SHP77 (cell line): Measurements from ENCODE around the gene CYP2E1.
A peak's percentile ranks its signal among the peaks of the same experiment; 100 is the strongest.
"Not testable (repeated sequence)": the region's sequence is repeated elsewhere in the genome, so short reads cannot be mapped to it uniquely, and the experiment has no call there.

Experiments
- DNase-seq, 2 experiments: peaks; one replicate each; lab custom pipeline; 2025; lab: John Stamatoyannopoulos, UW

Gene CYP2E1

DNA sequence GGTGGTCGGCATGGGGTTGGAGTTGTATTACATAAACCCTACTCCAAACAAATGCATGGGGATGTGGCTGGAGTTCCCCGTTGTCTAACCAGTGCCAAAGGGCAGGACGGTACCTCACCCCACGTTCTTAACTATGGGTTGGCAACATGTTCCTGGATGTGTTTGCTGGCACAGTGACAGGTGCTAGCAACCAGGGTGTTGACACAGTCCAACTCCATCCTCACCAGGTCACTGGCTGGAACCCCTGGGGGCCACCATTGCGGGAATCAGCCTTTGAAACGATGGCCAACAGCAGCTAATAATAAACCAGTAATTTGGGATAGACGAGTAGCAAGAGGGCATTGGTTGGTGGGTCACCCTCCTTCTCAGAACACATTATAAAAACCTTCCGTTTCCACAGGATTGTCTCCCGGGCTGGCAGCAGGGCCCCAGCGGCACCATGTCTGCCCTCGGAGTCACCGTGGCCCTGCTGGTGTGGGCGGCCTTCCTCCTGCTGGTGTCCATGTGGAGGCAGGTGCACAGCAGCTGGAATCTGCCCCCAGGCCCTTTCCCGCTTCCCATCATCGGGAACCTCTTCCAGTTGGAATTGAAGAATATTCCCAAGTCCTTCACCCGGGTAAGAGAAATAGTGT, at the start of gene CYP2E1:
CYP2E1 (plus strand) TSS at position 407 of the 632 bp plus-strand sequence; CDS start at position 440, 33 bp downstream.
- DNase-seq: no peak

DNA sequence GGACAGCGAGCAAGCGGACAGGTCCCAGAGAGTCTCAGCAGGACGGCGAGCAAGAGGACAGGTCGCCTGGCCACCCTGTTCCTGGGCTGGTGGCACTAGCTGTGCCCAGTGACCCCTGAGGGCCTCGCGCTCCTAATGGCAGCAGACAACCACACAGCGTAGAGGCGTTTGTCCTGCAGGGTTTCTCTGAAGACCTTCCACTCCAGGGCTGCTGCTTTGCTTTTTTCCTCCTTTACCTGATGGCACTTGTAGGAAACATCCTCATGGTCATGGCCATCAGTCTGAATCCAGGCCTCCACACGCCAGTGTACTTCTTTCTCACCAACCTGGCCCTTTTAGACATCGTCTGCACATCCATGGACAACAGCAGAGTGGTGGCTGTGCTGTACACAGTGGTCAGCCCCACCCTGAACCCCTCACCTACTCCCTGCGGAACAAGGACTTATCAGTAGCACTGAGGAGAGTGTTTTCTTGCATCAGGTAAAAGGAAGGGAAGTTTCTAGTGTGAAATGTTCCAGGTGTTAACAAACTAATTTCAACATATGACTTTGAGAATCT, 46.0 kb upstream of the CYP2E1 start:
- DNase-seq: no peak

DNA sequence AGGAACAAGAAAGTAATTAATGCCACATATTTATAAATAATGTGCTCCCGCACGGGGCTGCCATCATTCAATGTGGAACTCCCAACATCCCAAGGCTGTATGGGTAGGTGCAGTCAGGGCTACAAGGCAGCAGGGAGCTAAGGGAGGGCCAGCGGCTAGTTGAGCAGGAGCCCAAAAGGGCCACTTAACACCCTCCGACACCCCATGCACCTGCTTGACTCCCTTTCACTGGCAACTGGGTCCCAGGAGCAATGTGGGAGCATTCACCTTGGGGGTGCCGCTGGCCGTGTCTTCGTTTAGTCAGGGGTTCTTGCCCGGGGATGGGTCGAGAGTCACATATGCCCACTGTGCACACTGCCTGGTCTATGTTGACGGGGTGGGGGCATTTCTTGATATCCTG, 45.5 kb upstream of the CYP2E1 start:
- no peak for DNase-seq

DNA sequence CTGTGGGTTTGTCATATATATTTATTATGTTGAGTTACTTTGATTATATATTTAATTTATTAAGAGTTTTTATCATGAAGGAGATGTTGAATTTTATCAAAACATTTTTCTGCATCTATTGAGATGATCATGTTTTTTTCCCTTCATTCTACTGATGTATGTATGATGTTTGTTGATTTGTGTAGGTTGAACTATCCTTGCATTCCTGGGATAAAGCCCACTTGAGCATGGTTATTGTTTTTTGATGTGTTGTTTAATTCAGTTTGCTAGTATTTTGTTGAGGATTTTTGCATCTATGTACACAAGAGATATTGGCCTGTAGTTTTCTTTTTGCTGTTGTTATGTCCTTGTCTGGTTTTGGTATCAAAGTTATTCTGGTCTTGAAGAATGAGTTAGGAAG, 42.3 kb upstream of the CYP2E1 start:
- no peak for DNase-seq

DNA sequence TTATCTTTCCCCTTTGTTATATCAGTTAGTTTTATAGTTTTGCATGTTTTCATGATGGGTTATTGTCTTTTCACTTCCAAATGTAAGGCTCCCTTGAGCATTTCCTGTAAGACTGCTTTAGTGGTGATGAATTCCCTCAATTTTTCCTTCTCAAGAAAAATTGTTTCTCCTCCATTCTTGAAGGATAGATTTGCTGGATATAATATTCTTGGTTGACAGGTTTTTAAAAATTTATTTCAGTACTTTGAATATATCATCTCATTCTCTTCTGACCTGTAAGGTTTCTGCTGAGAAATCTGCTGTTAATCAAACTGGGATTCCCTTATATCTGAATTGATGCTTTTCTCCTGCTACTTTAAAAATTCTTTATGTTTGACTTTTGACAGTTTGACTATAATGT, 40.1 kb upstream of the CYP2E1 start:
- no peak for DNase-seq

DNA sequence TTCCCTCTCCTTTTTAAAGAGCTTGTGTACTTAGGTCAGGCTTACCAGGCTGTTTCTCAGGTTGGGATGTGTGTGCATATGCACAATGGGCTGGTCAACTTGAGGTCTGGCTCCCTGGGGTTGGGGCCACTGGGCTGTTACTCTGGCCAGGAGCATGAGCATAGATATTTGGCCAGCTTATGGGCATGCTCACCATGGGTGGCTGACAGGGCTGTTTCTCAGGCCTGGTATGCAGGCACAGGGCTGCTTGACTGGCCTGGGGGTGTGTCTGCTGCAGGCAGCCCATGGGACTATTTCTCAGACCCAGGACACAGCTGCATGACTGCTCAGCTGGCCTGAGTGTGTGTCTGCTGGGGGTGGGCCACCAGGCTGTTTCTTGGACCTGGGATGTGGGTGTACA, 38.8 kb upstream of the CYP2E1 start:
- DNase-seq: no peak

DNA sequence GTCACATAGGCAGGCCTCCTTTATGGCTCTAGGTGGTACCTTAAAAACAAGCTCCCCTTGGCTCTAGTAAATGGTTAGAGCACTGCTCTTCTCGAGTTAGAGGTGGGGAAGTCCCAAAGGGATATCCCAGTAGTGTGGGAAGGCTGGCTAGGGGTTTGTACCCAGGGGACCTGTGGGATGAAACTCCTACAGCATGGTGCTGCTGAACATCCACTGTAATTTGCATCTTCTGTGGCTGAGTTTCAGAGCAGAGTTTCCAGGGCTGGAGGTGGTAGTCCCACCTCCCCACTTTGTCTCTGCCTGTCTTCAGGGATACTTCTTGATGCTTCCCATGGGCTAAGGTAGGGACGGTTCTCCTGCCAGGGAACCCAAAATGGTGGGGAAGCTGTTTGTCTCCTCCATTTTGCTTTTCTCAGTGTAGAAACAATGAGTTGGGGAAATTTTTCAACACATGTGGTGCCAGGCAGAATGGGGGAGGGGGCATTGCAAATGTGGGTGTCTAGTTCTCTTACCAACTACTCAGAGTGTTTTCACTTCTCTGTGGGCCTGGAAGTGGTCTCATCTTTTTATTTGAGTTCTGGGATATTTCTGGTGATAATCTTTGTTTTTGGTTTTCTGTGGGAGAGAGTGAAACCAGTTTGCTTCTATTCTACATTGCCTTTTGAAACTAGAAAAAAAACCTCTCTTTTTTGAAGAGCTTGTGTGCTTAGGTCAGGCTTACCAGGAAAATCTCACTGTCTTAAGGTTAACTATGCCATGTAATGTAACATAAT, 37.2 kb upstream of the CYP2E1 start:
- no peak for DNase-seq

DNA sequence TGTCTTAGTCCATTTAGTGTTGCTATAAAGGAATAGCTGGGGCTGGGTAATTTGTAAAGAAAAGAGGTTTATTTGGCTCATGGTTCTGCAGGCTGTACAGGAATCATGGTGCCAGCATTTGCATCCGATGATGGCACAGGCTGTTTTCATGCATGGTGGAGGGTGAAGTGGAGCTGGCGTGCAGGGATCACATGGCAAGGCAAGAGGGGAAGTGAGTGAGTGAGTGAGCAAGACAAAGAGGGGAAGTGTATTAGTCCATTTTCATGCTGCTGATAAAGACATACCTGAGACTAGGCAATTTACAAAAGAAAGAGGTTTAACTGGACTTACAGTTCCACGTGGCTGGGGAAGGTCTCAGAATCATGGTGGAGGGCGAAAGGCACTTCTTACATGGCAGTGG, 33.6 kb upstream of the CYP2E1 start:
- not testable (repeated sequence) for DNase-seq

DNA sequence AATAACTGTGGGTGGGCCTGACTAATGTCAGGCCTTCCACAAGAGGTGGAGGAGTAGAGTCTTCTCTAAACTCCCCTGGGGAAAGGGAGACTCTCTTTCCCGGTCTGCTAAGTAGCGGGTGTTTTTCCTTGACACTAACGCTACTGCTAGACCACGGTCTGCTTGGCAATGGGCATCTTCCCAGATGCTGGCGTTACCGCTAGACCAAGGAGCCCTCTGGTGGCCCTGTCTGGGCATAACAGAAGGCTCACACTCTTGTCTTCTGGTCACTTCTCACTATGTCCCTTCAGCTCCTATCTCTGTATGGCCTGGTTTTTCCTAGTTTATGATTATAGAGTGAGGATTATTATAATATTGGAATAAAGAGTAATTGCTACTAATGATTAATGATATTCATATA, 29.8 kb upstream of the CYP2E1 start:
- not testable (repeated sequence) for DNase-seq

DNA sequence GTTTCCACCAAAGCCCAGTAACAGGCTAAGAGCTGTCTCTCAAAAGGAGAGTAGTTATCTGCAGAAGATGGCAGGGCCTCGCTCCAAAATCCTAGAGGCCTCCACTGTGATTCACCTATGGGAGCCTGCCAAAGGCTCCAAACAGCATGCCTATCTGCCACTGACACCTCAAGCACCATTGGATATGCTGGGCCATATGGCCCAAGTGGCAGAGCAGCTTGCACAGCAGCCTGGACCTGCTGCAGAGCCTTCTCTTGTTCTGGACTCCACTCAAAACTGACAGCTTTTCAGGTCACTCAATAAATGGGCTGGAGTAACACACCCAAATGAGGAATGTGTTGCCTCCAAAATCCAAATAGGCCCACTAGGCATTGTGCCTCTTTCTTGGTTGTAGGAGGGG, 28.0 kb upstream of the CYP2E1 start:
- DNase-seq: not testable (repeated sequence)

DNA sequence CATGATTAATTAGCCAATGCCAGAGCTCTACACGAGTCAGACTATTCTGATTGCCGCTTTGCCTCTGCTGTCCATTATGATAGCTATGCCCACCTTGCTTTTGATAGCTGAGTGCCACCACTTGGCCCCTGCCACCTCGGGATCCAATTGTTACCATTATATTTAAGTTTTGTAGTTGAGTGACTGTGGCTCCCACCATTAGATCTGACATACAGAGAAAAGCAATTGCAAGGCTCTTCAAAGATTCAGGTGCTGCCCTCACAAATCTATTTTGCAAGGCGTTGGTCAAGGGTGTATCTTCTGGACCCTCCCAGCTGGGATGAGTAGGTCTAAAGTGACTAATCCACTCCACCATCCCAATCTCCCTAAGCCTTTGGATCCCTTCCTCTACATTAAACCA, 26.3 kb upstream of the CYP2E1 start:
- DNase-seq: not testable (repeated sequence)

DNA sequence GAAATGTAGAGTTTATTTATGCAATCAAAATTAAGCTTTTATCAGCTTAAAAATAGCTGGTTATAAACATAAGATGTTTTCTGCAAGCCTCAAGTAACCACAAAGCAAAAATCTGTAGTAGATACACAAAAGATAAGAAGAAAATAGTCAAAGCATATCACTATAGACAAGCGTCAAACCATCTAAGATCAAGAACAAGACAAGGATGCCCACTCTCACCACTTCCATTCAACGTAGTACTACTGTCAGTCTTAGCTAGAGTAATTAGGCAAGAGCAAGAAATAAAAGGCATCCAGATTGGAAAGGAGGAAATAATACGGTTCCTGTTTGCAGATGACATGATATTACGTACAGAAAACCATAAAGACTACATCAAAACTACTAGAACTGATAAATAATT, 17.5 kb upstream of the CYP2E1 start:
- no peak for DNase-seq

DNA sequence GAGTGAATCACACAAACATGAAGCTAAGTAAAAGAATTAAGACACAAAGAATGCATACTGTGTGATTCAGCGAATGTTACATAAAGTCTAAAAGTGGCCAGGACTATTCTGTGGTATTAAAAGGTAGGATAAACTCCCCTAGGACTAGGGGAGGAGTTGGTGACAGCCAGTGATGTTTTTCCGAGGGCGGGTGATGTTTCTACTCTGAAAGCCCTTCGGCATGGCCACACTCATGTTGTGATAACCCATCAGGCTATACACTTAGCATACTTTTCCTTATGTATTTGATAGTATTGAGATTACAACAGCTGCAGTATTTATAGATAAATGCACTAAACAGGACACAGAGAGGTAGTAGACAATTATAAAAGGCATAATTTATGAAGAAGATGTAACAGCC, 15.8 kb upstream of the CYP2E1 start:
- no peak for DNase-seq

DNA sequence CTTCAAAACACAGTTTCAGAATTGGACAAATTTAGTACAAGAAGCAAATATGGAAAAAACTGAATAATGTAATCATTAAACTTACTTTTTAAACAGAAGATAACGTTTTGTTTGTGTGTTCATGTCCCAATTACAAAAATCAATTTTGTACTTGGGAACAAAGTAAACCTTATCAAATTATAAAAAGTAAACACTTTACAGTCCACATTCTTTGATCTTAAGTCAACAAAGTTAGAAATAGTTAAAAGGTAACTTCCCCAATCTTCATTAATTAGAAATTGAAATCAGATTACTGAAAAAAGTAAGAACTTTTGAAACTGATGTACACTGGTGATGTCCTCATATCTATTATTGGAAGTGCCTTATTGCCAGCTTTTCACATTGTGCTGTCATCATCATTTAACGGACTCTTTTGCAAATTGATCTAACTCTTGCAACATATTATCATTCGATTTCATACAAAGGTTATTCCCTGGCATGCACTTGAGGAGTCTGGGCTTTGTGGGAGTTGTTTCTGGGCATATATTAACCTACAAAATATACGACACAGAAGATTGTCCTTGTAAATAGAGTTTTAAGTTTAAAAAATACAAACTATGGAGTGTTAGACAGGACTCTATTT, 15.1 kb upstream of the CYP2E1 start:
- no peak for DNase-seq

DNA sequence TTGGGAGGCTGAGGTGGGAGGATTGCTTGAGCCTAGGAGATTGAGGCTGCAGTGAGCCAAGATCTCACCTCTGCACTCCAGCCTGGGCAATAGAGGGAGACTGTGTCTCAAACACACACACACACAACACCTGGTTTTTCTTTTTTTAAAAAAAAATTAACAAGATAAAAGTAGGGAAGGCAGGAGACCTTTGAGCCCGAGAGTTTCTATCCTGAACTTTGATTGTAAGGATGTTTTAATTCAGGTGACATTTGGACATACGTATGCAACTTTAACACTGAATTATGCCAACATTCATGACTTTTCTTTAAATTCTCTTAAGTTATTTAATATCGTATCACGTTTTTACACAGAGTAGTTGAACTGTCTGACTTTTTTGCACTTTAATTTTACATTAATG, 11.7 kb upstream of the CYP2E1 start:
- no peak for DNase-seq

DNA sequence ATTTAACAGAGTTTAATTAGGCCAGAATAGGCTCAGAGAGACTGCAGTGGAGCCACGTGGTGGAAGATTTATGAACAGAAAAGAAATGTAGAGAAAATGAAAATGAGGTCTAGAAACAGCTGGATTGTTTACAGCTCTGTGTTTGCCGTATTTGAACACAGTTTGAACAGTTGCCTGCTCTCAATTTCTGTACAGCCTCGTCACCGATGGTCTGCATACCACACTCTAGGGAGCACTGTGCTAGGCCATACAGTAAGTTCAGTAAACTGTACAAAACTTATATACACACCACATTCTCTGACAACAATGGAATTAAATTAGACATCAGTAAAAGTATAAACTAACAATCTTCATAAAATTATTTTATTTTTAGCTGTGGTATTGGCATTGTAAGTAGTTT, 11.1 kb upstream of the CYP2E1 start:
- DNase-seq: no peak

DNA sequence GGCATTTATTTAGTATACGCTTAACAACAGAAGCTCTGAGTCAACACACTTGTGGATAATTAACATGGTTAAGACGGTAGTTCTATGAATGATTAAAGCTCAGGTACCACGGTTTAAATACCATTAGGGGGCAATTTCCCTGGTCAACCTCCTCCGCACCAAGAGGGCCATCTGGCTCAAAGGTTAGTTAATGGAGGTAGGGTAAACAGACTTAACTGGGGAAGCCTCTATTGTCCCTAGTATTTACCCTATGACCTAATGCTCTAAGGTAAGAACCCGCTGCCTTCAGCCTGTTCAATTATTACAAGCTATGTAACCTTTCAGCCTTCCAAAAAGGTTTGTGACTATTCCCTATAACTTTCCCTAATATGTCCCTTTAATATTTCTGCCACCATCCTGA, 8.6 kb upstream of the CYP2E1 start:
- peak; percentile 60 to 67 for DNase-seq

DNA sequence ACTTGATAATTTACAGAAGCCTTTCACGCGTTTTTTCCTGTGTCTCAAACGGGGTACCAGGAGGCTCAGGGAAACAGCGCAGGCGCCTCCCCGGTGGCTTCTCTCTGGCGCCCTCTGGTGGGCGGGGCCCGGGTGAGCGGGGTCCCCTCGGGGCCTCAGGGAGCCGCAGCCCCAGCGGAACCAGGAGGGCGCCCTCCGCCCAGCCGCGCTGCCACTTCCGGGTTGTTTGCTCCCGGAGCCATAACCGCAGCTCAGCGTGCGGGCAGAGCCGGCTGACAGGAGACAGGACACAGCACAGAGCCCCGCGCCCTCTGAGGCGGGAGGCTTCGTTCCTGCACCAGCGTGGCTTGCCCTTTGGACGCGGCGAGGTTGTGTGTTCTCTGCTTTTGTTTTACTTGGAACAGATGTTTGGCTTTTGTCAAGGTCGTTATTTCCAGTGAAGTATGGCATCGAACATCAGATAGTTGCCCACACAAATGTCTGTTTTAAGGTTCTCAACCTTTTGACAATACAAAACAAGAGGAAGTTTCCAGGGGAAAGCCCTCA, 6.9 kb upstream of the CYP2E1 start:
- DNase-seq: peak; percentile 81 to 85

DNA sequence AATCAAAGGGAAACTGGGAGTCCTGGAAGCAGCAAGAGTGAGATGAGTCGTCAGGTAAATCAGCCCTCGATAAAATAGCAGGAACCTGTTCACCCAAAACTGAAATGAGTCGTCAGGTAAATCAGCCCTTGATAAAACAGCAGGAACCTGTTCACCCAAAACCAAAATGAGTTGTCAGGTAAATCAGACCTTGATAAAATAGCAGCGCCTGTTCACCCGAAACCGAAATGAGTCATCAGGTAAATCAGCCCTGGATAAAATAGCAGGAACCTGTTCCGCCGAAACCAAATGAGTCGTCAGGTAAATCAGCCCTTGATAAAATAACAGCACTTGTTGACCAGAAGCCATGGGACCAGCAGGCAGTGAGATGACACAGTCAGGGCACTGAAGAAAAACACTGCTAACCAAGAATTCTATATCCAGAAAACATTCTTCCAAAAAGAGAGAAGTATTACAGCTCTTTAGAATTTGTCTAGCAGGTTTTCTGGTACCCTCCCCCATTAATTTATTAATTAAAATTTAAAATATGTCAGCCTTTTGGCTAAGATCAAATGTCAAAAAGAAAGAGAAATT, 3.4 kb upstream of the CYP2E1 start:
- DNase-seq: no peak

DNA sequence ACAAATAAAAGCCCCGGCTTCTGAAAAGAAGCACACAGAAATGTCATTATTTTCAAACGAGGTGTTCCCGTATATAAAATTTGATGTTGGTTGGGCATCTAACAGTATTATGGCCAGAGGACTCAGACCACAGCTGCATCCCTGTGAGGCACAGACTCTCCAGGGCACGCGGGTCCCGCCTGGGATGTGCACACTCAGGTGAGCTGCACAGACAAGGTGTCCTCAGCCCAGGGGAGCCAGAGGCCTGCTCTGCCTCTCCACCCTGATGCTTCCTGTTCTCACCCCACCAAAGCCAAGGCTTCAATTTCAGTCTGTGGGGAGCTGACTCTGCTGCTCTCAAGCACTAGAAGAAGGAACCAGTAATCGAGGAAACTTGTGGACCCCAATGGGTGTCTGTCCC, 1.7 kb upstream of the CYP2E1 start:
- no peak for DNase-seq

DNA sequence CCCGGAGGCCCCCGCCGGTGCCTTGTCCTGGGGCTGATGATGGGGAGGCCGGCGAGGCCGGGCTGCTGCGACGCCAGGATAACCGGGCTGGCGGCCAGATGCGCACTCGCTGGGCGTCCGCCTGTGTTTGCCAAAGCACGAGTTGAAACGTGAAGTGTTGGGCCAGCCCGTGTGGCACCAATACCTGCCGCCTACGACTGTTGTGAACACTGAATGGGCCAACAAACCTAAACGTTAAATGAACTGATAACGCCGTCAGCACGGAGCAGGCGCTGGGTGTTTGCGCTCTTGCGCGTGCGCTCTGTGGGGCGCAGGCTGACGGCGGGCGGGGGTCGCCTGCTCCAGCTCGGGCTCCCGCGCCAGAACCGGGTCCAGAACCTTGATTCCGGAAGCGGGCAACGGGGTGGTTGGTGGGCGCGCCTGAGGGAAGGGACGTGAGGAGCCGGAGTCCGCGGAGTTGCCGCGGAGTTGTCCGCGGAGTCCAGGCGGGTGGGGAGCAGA, 658 bp downstream of the CYP2E1 start:
- no peak for DNase-seq

DNA sequence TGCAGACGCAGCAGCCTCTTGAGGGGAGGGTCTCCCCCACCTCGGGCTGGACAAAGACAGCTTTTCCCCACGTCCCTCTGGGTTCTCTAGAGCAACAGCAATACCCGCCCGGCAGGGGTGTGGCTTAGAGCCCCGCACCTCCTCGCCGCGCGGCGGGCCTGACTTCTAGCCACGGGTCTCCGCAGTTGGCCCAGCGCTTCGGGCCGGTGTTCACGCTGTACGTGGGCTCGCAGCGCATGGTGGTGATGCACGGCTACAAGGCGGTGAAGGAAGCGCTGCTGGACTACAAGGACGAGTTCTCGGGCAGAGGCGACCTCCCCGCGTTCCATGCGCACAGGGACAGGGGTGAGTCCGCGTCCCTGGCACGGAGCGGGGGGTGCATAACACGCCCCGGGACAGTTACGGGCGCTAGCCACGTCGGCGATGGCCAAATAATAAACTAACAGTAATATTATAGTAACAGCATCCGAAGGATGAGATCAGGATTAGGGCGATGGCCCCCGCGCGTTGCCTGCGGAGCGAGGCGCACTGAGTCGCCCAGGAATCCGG, 1.2 kb downstream of the CYP2E1 start:
- no peak for DNase-seq
